ENCODE results near the gene IMPA2.

IMPA2 gene

GRCh38 chr18:12027480-12027879 is 46.2 kb downstream of the IMPA2 start:
- H3K9ac ChIP-seq (ENCODE audit: low read length), result no peak overlapping the region
- H4K20me1 ChIP-seq (ENCODE audit: insufficient read depth, low read length), result no peaks in the 10 kb centered on the region
- no peaks in the 10 kb centered on the region for H3K9me3 ChIP-seq (ENCODE audit: insufficient read depth, low read length)
- no peak overlapping the region for H3K4me3 ChIP-seq (ENCODE audit: low read length)
- no peak overlapping the region for H3K27ac ChIP-seq (ENCODE audit: low read length)
- no peak overlapping the region for H2AFZ ChIP-seq (ENCODE audit: low read depth, low read length)
- TF ChIP-seq, protein P1, sequence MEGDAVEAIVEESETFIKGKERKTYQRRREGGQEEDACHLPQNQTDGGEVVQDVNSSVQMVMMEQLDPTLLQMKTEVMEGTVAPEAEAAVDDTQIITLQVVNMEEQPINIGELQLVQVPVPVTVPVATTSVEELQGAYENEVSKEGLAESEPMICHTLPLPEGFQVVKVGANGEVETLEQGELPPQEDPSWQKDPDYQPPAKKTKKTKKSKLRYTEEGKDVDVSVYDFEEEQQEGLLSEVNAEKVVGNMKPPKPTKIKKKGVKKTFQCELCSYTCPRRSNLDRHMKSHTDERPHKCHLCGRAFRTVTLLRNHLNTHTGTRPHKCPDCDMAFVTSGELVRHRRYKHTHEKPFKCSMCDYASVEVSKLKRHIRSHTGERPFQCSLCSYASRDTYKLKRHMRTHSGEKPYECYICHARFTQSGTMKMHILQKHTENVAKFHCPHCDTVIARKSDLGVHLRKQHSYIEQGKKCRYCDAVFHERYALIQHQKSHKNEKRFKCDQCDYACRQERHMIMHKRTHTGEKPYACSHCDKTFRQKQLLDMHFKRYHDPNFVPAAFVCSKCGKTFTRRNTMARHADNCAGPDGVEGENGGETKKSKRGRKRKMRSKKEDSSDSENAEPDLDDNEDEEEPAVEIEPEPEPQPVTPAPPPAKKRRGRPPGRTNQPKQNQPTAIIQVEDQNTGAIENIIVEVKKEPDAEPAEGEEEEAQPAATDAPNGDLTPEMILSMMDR (IDR thresholded peaks at IDR 0.05; ENCODE audit: low read depth, low read length), result no peak
- TF ChIP-seq EZH2phosphoT487 (IDR thresholded peaks at IDR 0.05; ENCODE audit: low read depth), result no peak
- H3K36me3 ChIP-seq (replicated peaks; ENCODE audit: low read depth, low read length), result no peaks in the 10 kb centered on the region
- H3K4me2 ChIP-seq (ENCODE audit: low read length), result no peak overlapping the region
- H3K27me3 ChIP-seq (ENCODE audit: low read depth, low read length), result no peaks in the 10 kb centered on the region
- H3K4me1 ChIP-seq (ENCODE audit: low read length), result no peaks in the 10 kb centered on the region
- H3K79me2 ChIP-seq (ENCODE audit: low read length), result no peaks in the 10 kb centered on the region

- H3K36me3 ChIP-seq (replicated peaks; ENCODE audit: low read depth, low read length), result no peaks in the 10 kb centered on the region
- no peaks in the 10 kb centered on the region for H3K79me2 ChIP-seq (ENCODE audit: low read length)
- H3K4me3 ChIP-seq (ENCODE audit: low read length), result no peak overlapping the region
- no peaks in the 10 kb centered on the region for H3K4me1 ChIP-seq (ENCODE audit: low read length)
- no peaks in the 10 kb centered on the region for H3K9me3 ChIP-seq (ENCODE audit: insufficient read depth, low read length)
- no peaks in the 10 kb centered on the region for H4K20me1 ChIP-seq (ENCODE audit: insufficient read depth, low read length)
- no peak for TF ChIP-seq EZH2phosphoT487 (IDR thresholded peaks at IDR 0.05; ENCODE audit: low read depth)
- TF ChIP-seq, protein P1 (IDR thresholded peaks at IDR 0.05; ENCODE audit: low read depth, low read length), result no peak
- no peaks in the 10 kb centered on the region for H3K27me3 ChIP-seq (ENCODE audit: low read depth, low read length)
- H3K4me2 ChIP-seq (ENCODE audit: low read length), result no peak overlapping the region
- H3K27ac ChIP-seq (ENCODE audit: low read length), result no peak overlapping the region
- no peak overlapping the region for H3K9ac ChIP-seq (ENCODE audit: low read length)
- no peak overlapping the region for H2AFZ ChIP-seq (ENCODE audit: low read depth, low read length)
Observed at GRCh38 chr18:12028040-12028628, 46.8 kb downstream of the IMPA2 start.

GRCh38 chr18:12028674-12029073 is 47.4 kb downstream of the IMPA2 start:
- H3K27ac ChIP-seq (ENCODE audit: low read length), result no peak overlapping the region
- no peak overlapping the region for H3K9ac ChIP-seq (ENCODE audit: low read length)
- H3K4me2 ChIP-seq (ENCODE audit: low read length), result no peak overlapping the region
- H2AFZ ChIP-seq (ENCODE audit: low read depth, low read length), result no peak overlapping the region
- H3K9me3 ChIP-seq (ENCODE audit: insufficient read depth, low read length), result no peaks in the 10 kb centered on the region
- H3K79me2 ChIP-seq (ENCODE audit: low read length), result no peaks in the 10 kb centered on the region
- no peaks in the 10 kb centered on the region for H3K27me3 ChIP-seq (ENCODE audit: low read depth, low read length)
- H4K20me1 ChIP-seq (ENCODE audit: insufficient read depth, low read length), result no peaks in the 10 kb centered on the region
- no peaks in the 10 kb centered on the region for H3K4me1 ChIP-seq (ENCODE audit: low read length)
- no peaks in the 10 kb centered on the region for H3K36me3 ChIP-seq (replicated peaks; ENCODE audit: low read depth, low read length)
- H3K4me3 ChIP-seq (ENCODE audit: low read length), result no peak overlapping the region
- no peak for TF ChIP-seq EZH2phosphoT487 (IDR thresholded peaks at IDR 0.05; ENCODE audit: low read depth)
- TF ChIP-seq, protein P1 (IDR thresholded peaks at IDR 0.05; ENCODE audit: low read depth, low read length), result no peak

DNA sequence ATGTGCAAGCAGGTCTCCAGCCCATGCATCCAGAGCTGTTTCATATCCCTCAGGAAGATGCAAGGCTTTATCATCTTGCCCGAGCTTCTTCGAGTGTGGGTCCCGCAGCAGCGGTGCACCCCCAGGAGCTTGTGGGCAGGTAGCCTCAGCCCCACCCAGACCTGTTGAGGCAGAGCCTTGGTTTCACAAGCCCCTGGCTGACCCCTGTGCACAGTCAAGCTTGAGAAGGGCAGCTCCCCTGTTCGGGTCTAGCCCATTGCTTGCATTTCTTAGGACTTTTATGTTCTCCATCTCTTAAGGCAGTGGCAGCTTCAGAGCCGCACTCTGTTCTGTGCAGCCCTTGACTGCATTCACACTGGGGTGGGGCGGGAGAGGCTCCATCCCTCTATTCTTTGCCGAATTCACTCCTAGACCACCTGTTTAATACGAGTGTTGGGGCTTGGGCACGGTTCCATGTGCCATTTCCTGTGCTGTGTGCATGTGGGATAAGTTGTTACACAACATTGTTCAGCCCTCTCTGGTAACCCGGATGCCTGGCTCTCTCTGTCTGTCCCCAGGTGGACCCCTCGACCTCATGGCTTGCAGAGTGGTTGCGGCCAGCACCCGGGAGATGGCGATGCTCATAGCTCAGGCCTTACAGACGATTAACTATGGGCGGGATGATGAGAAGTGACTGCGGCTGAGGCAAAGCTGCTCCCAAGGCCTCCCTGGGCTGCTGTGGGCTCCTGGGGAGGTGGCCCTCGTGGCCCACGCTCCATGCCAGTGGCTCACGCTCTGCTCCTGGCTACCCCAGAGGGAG is 48.7 kb downstream of the IMPA2 start:
- no peaks in the 10 kb centered on the region for H4K20me1 ChIP-seq (ENCODE audit: insufficient read depth, low read length)
- H3K27me3 ChIP-seq (ENCODE audit: low read depth, low read length), result no peaks in the 10 kb centered on the region
- H3K27ac ChIP-seq (ENCODE audit: low read length), result no peak overlapping the region
- H2AFZ ChIP-seq (ENCODE audit: low read depth, low read length), result no peak overlapping the region
- H3K9ac ChIP-seq (ENCODE audit: low read length), result no peak overlapping the region
- H3K4me1 ChIP-seq (ENCODE audit: low read length), result peaks cover 9% of the 10 kb centered on the region
- no peaks in the 10 kb centered on the region for H3K79me2 ChIP-seq (ENCODE audit: low read length)
- no peak for TF ChIP-seq EZH2phosphoT487 (IDR thresholded peaks at IDR 0.05; ENCODE audit: low read depth)
- TF ChIP-seq, protein P1 (IDR thresholded peaks at IDR 0.05; ENCODE audit: low read depth, low read length), result no peak
- no peaks in the 10 kb centered on the region for H3K36me3 ChIP-seq (replicated peaks; ENCODE audit: low read depth, low read length)
- H3K4me3 ChIP-seq (ENCODE audit: low read length), result no peak overlapping the region
- no peak overlapping the region for H3K4me2 ChIP-seq (ENCODE audit: low read length)
- H3K9me3 ChIP-seq (ENCODE audit: insufficient read depth, low read length), result no peaks in the 10 kb centered on the region

Measured in OCI-LY3 (cell line).